ENCODE data around the gene MPRIP.
A peak's percentile ranks its signal among the peaks of the same experiment; 100 is the strongest.

MPRIP gene

GRCh38 chr17:17109256-17109655 is 67.0 kb downstream of the MPRIP start:
- peaks cover 80% of the 10 kb centered on the region for H3K4me1 Mint-ChIP-seq
- H3K27me3 Mint-ChIP-seq = no peaks in the 10 kb centered on the region
- no peaks in the 10 kb centered on the region for H3K9me3 Mint-ChIP-seq
- peak overlapping the region; percentile 56 for H3K4me3 Mint-ChIP-seq
- H3K27ac Mint-ChIP-seq = no peak overlapping the region
- H3K36me3 Mint-ChIP-seq = no peaks in the 10 kb centered on the region

DNA sequence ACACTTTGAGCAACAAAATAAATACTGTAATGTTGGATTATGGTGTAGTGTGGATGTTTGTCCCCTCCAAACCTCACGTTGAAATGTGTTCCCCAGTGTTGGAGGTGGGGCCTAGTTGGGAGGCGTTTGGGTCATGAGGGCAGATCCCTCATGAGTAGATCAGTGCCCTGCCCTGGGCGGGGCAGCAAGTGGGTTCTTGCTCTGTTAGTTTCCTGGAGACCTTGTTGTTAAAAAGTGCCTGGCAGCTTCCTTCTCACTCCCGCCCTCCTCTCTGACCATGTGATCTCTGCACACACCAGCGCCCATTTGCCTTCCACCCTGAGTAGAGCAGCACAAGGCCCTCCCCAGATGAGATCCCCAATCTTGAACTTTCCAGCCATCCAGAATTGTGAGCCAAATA is 67.7 kb downstream of the MPRIP start:
- no peaks in the 10 kb centered on the region for H3K9me3 Mint-ChIP-seq
- H3K4me1 Mint-ChIP-seq = peaks cover 81% of the 10 kb centered on the region
- peak overlapping the region; percentile 43 for H3K4me3 Mint-ChIP-seq
- H3K27me3 Mint-ChIP-seq = no peaks in the 10 kb centered on the region
- H3K36me3 Mint-ChIP-seq = no peaks in the 10 kb centered on the region
- peak overlapping the region; percentile 79 for H3K27ac Mint-ChIP-seq

DNA sequence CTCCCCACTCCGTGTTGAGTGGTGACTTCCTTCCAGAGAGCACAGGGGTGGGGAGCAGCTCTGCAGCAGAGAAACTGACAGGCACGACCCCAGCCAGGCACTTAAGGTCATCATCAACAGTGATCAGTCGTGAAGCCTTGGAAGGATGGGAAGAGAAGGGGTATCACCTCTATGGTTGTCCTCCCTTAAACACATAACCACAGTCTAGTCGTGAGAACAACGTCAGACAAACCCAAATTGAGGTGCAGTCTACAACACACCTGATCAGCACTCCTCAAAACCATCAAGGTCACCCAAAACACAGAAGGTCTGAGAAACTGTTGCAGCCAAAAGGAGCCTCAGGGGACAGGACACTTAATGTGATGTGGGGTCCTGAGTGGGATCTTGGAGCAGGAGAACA is 68.3 kb downstream of the MPRIP start:
- Mint-ChIP-seq H3K4me3 (no peak overlapping the region), H3K9me3 (no peaks in the 10 kb centered on the region), H3K27me3 (no peaks in the 10 kb centered on the region), H3K36me3 (no peaks in the 10 kb centered on the region), H3K27ac (no peak overlapping the region), H3K4me1 (peaks cover 82% of the 10 kb centered on the region)

DNA sequence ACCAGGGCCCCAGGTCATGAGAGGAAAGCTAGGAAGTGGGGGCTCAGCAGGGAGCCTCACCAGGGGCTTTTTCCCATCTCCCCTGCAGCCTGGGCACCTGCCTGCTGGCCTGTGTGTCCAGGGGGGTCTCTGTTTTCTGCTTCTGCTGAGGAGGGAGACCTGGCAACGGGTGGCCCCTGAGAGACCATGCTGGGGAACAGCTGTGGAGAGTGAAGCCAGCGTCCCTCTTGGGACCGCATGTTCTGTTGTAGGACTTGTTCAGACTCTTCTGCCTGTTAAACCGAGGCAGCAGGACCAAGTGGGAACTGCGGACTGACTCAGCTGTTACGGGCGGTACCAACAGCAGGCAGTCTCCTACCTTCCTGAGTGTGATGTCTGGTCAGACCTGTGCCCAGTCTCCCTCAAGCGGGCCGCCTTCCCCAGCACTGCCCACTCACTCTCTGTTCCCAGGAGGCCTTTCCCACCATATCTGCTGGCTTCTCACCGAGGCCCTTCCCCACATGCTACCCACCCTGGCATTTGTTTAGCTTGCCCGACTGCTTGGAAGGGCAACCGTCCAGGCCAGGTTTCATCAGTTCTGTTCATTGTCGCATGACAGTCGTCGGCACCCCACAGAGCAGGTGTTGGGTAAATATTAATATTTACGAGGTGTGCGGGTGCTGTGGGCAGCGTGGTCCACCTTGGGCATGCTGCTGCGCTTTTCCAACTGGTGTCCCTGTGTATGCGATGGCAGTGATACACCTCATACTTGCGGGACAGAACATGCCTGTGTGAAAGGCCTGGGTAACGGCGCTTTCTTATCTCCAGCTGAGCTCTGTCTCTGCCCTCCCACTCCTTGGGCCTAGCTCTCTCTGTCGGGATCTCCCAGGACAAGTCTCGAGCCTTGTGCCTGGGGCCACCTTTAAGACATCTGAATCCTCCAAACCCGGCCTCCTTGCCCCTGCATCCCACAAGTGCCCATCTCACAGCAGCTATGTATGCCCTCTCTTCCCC is 69.4 kb downstream of the MPRIP start:
- Mint-ChIP-seq H3K27me3 (no peaks in the 10 kb centered on the region), H3K27ac (no peak overlapping the region), H3K9me3 (no peaks in the 10 kb centered on the region), H3K4me3 (no peak overlapping the region), H3K36me3 (no peaks in the 10 kb centered on the region), H3K4me1 (peaks cover 88% of the 10 kb centered on the region)

DNA sequence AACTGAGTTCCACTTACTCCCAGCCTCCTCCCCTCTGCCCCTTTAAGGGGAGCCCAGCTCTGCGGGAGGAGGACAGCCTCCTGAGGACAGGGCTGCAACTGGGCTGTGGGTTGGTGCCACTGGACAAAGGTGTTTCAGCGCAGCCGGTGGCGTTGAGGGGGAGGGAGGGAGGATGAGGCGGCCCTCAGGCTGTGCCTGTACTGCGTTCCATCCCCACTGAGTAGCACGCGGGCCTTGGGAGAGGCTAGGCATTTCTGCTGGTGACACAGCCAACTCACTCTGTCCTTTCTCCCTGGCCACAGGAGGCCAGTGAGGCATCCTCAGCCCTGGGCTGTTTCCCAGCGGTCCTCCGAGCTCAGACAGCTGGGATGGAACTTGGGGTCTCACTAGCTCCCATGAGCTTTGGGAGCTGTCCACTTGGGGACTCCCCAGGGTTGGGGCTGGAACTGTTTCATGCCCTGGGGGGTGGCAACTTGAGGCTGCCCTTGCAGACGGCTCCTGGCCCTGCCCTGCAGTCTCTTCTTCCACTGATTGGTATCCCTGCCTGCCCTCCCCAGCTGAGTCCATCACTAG is 70.5 kb downstream of the MPRIP start:
- Mint-ChIP-seq H3K27me3 (no peaks in the 10 kb centered on the region), H3K27ac (no peak overlapping the region)

DNA sequence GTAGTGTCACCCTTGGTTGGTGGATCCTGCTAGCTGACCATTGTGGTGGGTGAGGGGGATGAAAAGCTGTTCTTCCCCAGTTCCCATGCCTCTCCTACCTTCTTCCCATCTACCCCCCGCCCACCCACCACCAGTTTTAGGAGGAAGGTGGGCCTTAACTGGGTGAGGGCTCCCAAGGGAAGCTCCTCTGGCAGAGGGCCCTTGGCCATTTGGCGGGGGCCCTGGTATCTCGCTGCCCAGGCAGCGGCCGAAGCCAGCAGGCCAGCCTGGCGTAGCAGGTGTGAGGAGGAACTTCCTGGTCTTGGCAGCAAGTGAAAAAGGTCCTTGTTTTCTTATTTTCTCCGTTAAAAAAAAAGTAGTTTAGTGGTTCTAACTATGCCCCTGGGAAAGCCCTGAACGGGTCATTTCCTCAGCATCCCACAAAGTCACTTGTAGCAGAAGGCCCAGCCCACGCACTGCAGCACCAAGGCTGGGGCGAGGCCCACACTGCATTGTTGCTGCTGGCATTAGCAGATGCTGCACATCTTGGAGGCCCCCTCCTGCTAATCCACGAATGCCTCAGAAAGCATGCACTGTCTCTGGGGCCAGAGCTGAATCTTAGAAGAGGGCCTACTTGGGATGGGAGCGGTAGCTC is 72.5 kb downstream of the MPRIP start:
- H3K36me3 Mint-ChIP-seq = no peaks in the 10 kb centered on the region
- peaks cover 83% of the 10 kb centered on the region for H3K4me1 Mint-ChIP-seq
- no peaks in the 10 kb centered on the region for H3K27me3 Mint-ChIP-seq
- H3K27ac Mint-ChIP-seq = no peak overlapping the region
- no peak overlapping the region for H3K4me3 Mint-ChIP-seq
- H3K9me3 Mint-ChIP-seq = no peaks in the 10 kb centered on the region

More for the DNA sequence above, 70.5 kb downstream of the MPRIP start:
- H3K9me3 Mint-ChIP-seq = no peaks in the 10 kb centered on the region
- H3K4me1 Mint-ChIP-seq = peaks cover 84% of the 10 kb centered on the region
- no peaks in the 10 kb centered on the region for H3K36me3 Mint-ChIP-seq
- no peak overlapping the region for H3K4me3 Mint-ChIP-seq

DNA sequence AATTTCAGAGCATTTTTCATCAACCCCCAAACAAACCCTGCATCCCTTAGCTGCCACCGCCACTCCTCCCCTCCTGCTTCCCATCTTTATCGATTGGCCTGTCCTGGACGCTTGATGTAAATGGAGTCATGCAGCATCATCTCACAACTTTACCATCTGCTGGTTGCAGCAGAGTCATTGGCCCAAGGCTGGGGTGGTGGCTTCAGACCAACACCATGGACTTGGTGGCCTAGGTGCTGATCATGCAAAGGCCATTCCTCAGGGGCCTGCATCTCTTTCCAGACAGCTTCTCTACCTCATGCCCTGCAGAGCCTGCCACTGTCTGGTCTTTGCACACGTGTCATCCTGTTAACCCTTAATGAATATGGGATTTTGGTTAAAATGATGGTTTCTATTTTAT is 73.4 kb downstream of the MPRIP start:
- H3K9me3 Mint-ChIP-seq = no peaks in the 10 kb centered on the region
- H3K27ac Mint-ChIP-seq = peak overlapping the region; percentile 59
- no peaks in the 10 kb centered on the region for H3K36me3 Mint-ChIP-seq
- H3K4me3 Mint-ChIP-seq = no peak overlapping the region
- H3K27me3 Mint-ChIP-seq = no peaks in the 10 kb centered on the region
- H3K4me1 Mint-ChIP-seq = peaks cover 83% of the 10 kb centered on the region

DNA sequence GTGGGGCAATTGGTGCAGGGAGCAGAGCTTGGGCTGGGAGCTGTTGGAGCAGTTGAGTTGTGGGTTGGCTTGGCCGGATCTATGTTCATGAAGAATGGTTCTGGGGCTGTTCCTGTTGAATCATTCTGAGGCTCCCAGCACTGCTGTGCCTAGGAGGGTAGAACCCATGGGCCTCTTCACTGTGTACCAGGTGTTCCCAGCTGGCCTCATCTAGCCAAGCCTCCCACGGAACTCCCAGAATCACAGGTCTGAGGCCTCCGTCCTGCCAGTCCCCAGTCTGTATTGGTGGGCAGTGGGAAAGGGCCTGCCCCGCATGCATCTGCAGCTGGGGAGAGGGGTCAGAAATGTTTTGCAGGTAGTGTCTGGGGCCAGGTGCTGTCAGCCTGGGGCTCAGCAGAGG is 74.1 kb downstream of the MPRIP start:
- H3K4me1 Mint-ChIP-seq = peaks cover 82% of the 10 kb centered on the region
- H3K27ac Mint-ChIP-seq = peak overlapping the region; percentile 72
- no peaks in the 10 kb centered on the region for H3K36me3 Mint-ChIP-seq
- no peak overlapping the region for H3K4me3 Mint-ChIP-seq
- no peaks in the 10 kb centered on the region for H3K9me3 Mint-ChIP-seq
- H3K27me3 Mint-ChIP-seq = no peaks in the 10 kb centered on the region

GRCh38 chr17:17117923-17118322 is 75.7 kb downstream of the MPRIP start:
- no peaks in the 10 kb centered on the region for H3K9me3 Mint-ChIP-seq
- no peak overlapping the region for H3K4me3 Mint-ChIP-seq
- peaks cover 85% of the 10 kb centered on the region for H3K4me1 Mint-ChIP-seq
- no peaks in the 10 kb centered on the region for H3K27me3 Mint-ChIP-seq
- no peaks in the 10 kb centered on the region for H3K36me3 Mint-ChIP-seq
- peak overlapping the region; percentile 59 for H3K27ac Mint-ChIP-seq

- no peaks in the 10 kb centered on the region for H3K36me3 Mint-ChIP-seq
- no peaks in the 10 kb centered on the region for H3K9me3 Mint-ChIP-seq
- peak overlapping the region; percentile 55 for H3K27ac Mint-ChIP-seq
- no peak overlapping the region for H3K4me3 Mint-ChIP-seq
- no peaks in the 10 kb centered on the region for H3K27me3 Mint-ChIP-seq
- peaks cover 84% of the 10 kb centered on the region for H3K4me1 Mint-ChIP-seq
Measured at GRCh38 chr17:17118399-17118798, 76.1 kb downstream of the MPRIP start.

GRCh38 chr17:17119106-17119505 is 76.8 kb downstream of the MPRIP start:
- Mint-ChIP-seq H3K27me3 (no peaks in the 10 kb centered on the region), H3K9me3 (no peaks in the 10 kb centered on the region), H3K4me1 (peaks cover 85% of the 10 kb centered on the region), H3K27ac (peak overlapping the region; percentile 91), H3K36me3 (no peaks in the 10 kb centered on the region), H3K4me3 (no peak overlapping the region)

DNA sequence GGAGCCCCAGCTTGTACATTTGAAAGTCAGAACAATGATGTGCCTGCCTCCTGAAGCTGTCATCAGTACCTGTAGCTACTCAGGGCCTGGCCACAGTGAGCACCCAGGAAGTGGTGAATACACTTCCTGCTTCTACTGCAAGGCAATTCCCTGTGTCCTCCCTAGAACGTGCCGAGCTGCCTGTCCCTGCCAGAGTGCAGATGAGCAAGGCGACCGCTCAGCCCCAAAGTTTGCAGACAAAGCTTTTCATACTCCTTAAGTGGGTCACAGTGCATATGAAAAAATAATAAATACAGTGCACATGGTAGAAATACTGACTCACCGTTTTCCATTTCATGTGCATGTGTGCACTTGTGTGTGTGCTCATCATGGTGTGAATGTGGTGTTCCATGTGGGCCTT is 77.3 kb downstream of the MPRIP start:
- peak overlapping the region; percentile 91 for H3K27ac Mint-ChIP-seq
- peaks cover 85% of the 10 kb centered on the region for H3K4me1 Mint-ChIP-seq
- no peaks in the 10 kb centered on the region for H3K36me3 Mint-ChIP-seq
- no peaks in the 10 kb centered on the region for H3K27me3 Mint-ChIP-seq
- no peaks in the 10 kb centered on the region for H3K9me3 Mint-ChIP-seq
- H3K4me3 Mint-ChIP-seq = peak overlapping the region; percentile 13

DNA sequence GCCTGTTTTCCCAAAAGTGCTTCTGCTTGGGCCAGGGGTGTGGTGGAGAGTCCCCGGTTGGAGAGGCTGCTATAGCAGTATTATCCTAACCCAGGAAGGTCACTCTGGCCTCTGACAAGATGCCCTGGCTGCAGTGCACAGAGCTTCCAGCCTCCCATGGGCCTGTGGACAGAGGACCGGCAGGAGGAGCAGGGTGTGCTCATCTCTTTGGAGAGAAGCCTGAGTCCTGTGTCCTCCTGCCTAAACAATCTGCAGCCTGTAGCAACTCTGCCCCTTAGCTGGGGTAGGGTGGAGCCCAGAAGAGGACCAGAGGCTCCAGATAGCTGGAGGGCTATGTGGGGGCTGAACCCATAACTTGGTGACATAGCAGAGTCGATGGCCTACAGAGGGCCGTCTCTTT is 78.0 kb downstream of the MPRIP start:
- Mint-ChIP-seq H3K36me3 (no peaks in the 10 kb centered on the region), H3K4me1 (peaks cover 85% of the 10 kb centered on the region), H3K4me3 (no peak overlapping the region), H3K9me3 (no peaks in the 10 kb centered on the region), H3K27me3 (no peaks in the 10 kb centered on the region), H3K27ac (peak overlapping the region; percentile 91)

GRCh38 chr17:17120701-17121100 is 78.4 kb downstream of the MPRIP start:
- no peaks in the 10 kb centered on the region for H3K27me3 Mint-ChIP-seq
- no peaks in the 10 kb centered on the region for H3K36me3 Mint-ChIP-seq
- no peak overlapping the region for H3K4me3 Mint-ChIP-seq
- H3K4me1 Mint-ChIP-seq = peaks cover 85% of the 10 kb centered on the region
- H3K27ac Mint-ChIP-seq = no peak overlapping the region
- H3K9me3 Mint-ChIP-seq = no peaks in the 10 kb centered on the region

DNA sequence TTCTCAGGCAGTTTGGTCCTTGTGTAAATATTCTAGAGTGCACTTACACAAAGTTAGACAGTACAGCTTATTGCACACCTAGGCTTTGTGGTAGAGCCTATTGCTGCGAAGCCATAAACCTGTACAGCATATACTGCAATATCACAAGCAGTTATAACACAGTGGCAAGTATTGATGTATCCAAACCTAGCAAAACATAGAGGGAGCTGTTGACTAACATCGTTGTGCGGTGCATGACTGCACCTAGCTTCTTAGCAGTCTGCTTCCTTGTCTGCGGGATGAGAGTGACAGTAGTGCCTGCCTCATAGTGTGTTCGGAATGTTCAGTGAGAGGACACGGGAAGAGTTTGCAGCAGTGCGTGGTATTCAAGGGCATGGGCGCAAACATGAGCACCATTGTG is 78.9 kb downstream of the MPRIP start:
- no peaks in the 10 kb centered on the region for H3K27me3 Mint-ChIP-seq
- H3K4me1 Mint-ChIP-seq = peaks cover 85% of the 10 kb centered on the region
- no peak overlapping the region for H3K27ac Mint-ChIP-seq
- no peaks in the 10 kb centered on the region for H3K9me3 Mint-ChIP-seq
- H3K4me3 Mint-ChIP-seq = no peak overlapping the region
- H3K36me3 Mint-ChIP-seq = no peaks in the 10 kb centered on the region

Measured in activated naive CD4-positive, alpha-beta T cell treated with anti-CD3 and anti-CD28 coated beads, Interleukin-2, amount 50 U/mL, for 24 hours (primary cell).